Endothelial cell of umbilical vein (primary cell): ENCODE measurements around the gene CARD11. TPM values are rescaled to one million over a fixed set of nuclear protein-coding genes. Genes with fewer than 3 reads are reported as not detected.

Experiments used
- BruUV-seq: library from RNA; stranded (reverse); fragments of 400-500 nt; replicated peaks from 2 replicates; lab custom pipeline; 2021; lab: Mats Ljungman, UMichigan
- CTCF ChIA-PET: fragments of 300-600, 350-600 bp; sonication (Branson Sonifier 250); formaldehyde crosslinking; loops from one replicate; lab custom pipeline; 2021; ENCODE audit warnings: antibody characterized with exemption, inconsistent platforms; lab: Charles Lee
- POLR2A ChIA-PET: fragments of 300-600, 350-600 bp; sonication (Branson Sonifier 250); formaldehyde crosslinking; loops from one replicate; lab custom pipeline; 2021; ENCODE audit warnings: antibody characterized with exemption, inconsistent platforms; lab: Charles Lee
- DNase-seq: peaks from one replicate; pipeline ENCODE4 v3.0.0-alpha.2; 2011; ENCODE audit warnings: low read depth, low spot score
- FAIRE-seq: peaks from 2 replicates; lab custom pipeline; 2011; peaks lifted over from hg19 to GRCh38; lab: Jason Lieb, UNC
- H2AFZ ChIP-seq: 2 replicates; pipeline ENCODE4 v1.6.0; 2012; ENCODE audit warnings: low read depth, low read length, control low read depth, inconsistent platforms
- H3K27ac ChIP-seq: 2 replicates; pipeline ENCODE4 v1.5.1; 2011; ENCODE audit warnings: low read depth, mild to moderate bottlenecking, control low read depth, low read length, moderate library complexity; ENCODE audit not compliant: insufficient read depth
- H3K27me3 ChIP-seq, 2 experiments: 2 replicates each; pipeline versions ENCODE4 v1.6.0 to v1.6.1; 2011; ENCODE audit warnings: low read length in 2 of 2, mixed read lengths in 1 of 2; ENCODE audit not compliant: control insufficient read depth in 2 of 2, insufficient read depth in 2 of 2
- H3K36me3 ChIP-seq, 2 experiments: 2 replicates in 1 of 2; 3 replicates in 1 of 2; pipeline ENCODE4 v1.5.1; 2011; ENCODE audit warnings: low read length in 2 of 2, mild to moderate bottlenecking in 1 of 2, moderate library complexity in 1 of 2; ENCODE audit not compliant: control insufficient read depth in 2 of 2, insufficient read depth in 2 of 2; ENCODE audit errors: extremely low read depth in 1 of 2
- H3K4me1 ChIP-seq: 3 replicates; pipeline ENCODE4 v1.5.1; 2011; ENCODE audit warnings: mild to moderate bottlenecking, low read length; ENCODE audit not compliant: control insufficient read depth, insufficient read depth; ENCODE audit errors: extremely low read depth
- H3K4me2 ChIP-seq: 2 replicates; pipeline ENCODE4 v1.6.1; 2011; ENCODE audit warnings: low read length, control low read depth, mixed read lengths; ENCODE audit not compliant: insufficient read depth
- H3K4me3 ChIP-seq, 3 experiments: fragments of 200-600 bp in 1 of 3; sonication (generic), shearing (Covaris generic) in 1 of 3; replicated peaks in 1 of 3; 2 replicates each; pipeline ENCODE4 v1.5.1; 2011 to 2016; ENCODE audit warnings: control low read depth in 3 of 3, low read length in 3 of 3, mild to moderate bottlenecking in 2 of 3, inconsistent platforms in 1 of 3, low read depth in 1 of 3, moderate library complexity in 1 of 3; ENCODE audit not compliant: insufficient read depth in 1 of 3
- H3K79me2 ChIP-seq: 2 replicates; pipeline ENCODE4 v1.6.0; 2012; ENCODE audit warnings: low read length, inconsistent platforms; ENCODE audit not compliant: control insufficient read depth, insufficient read depth
- H3K9ac ChIP-seq: replicated peaks from 2 replicates; pipeline ENCODE3; 2011; ENCODE audit warnings: low read length, control low read depth; ENCODE audit not compliant: insufficient read depth; ENCODE audit errors: extremely low read depth
- H3K9me1 ChIP-seq: replicated peaks from 3 replicates; pipeline ENCODE4 v1.6.0; 2011; ENCODE audit warnings: mild to moderate bottlenecking, low read length; ENCODE audit not compliant: control insufficient read depth, insufficient read depth; ENCODE audit errors: extremely low read depth
- H3K9me3 ChIP-seq: replicated peaks from 2 replicates; pipeline ENCODE4 v1.5.1; 2012; ENCODE audit warnings: low read length, inconsistent platforms; ENCODE audit not compliant: control insufficient read depth, insufficient read depth
- H4K20me1 ChIP-seq: replicated peaks from 2 replicates; pipeline ENCODE3; 2011; ENCODE audit warnings: mild to moderate bottlenecking, low read length; ENCODE audit not compliant: control insufficient read depth, insufficient read depth; ENCODE audit errors: extremely low read depth
- CTCF ChIP-seq, 2 donors: IDR thresholded peaks; 1 replicate in 1 of 2; 2 replicates in 1 of 2; pipeline ENCODE4 v1.5.1; 2011; ENCODE audit warnings: low read length in 2 of 2, mild to moderate bottlenecking in 2 of 2, moderate library complexity in 2 of 2, control low read depth in 1 of 2, inconsistent platforms in 1 of 2, low read depth in 1 of 2; ENCODE audit not compliant: insufficient read depth in 1 of 2; ENCODE audit errors: extremely low read depth in 1 of 2
- EZH2 ChIP-seq: IDR thresholded peaks from 2 replicates; pipeline ENCODE4 v1.6.1; 2012; ENCODE audit warnings: borderline replicate concordance, low read depth, mild to moderate bottlenecking, moderate library complexity, low read length, inconsistent platforms; ENCODE audit not compliant: severe bottlenecking
- FOS ChIP-seq: IDR thresholded peaks from 2 replicates; pipeline ENCODE4 v1.6.1; 2011; ENCODE audit warnings: mild to moderate bottlenecking, low read length, moderate library complexity, borderline replicate concordance; ENCODE audit not compliant: insufficient read depth
- GATA2 ChIP-seq: IDR thresholded peaks from 2 replicates; pipeline ENCODE4 v1.7.0; 2011; ENCODE audit warnings: low read depth, mild to moderate bottlenecking, moderate library complexity, mixed read lengths, low read length; ENCODE audit not compliant: insufficient read length, insufficient read depth
- JUN ChIP-seq: IDR thresholded peaks from 2 replicates; pipeline ENCODE4 v1.6.1; 2011; ENCODE audit warnings: borderline replicate concordance, low read depth; ENCODE audit not compliant: insufficient read length, insufficient read depth
- MAX ChIP-seq: IDR thresholded peaks from 2 replicates; pipeline ENCODE4 v1.6.1; 2011; ENCODE audit not compliant: insufficient read depth, insufficient read length
- MYC ChIP-seq: IDR thresholded peaks from one replicate; pipeline ENCODE4 v1.6.1; 2011; ENCODE audit warnings: mild to moderate bottlenecking, low read depth, low read length
- POLR2A ChIP-seq: IDR thresholded peaks from 2 replicates; pipeline ENCODE4 v1.6.1; 2012; ENCODE audit warnings: low read depth, mild to moderate bottlenecking, control low read depth, low read length
- POLR2AphosphoS5 ChIP-seq: IDR thresholded peaks from 2 replicates; pipeline ENCODE4 v1.6.1; 2012; ENCODE audit warnings: low read depth, mild to moderate bottlenecking, control low read depth, low read length, moderate library complexity; ENCODE audit not compliant: insufficient read depth
- dilution Hi-C: fragments of 300-500 bp; cut with MboI; formaldehyde crosslinking; loops from one replicate; pipeline ENCODE4 v1.15.0; 2019; ENCODE audit warnings: low sequenced_read_pairs; ENCODE audit not compliant: extremely low pct_ligation_motif_present
- intact Hi-C: fragments of 100-400 bp; cut with micrococcal nuclease; formaldehyde crosslinking; loops from one replicate; pipeline ENCODE4 v1.10.0; 2022
- polyA plus RNA-seq, 4 experiments: library from polyadenylated mRNA; depleted of rRNA in 3 of 4; stranded (reverse) in 3 of 4; unstranded in 1 of 4; fragments of >200 nt; gene quantifications; 2 replicates each; pipeline versions ENCODE4 v1.2.1 to v1.2.3, GENCODE V29; 2011 to 2012; ENCODE audit warnings: missing spikeins in 1 of 4
- total RNA-seq: library from RNA; stranded (reverse); gene quantifications from 2 replicates; pipeline ENCODE4 v1.2.3, GENCODE V29; 2021

CARD11 gene
- total and polyA plus RNA-seq, 2 donors (not counting 3 experiments of a cell fraction or from before 2014, with no cell fraction given), result 20.4 to 41.8 TPM

GRCh38 chr7:2872296-2872874 lies 171.3 kb downstream of the CARD11 start:
- intact Hi-C loops (no loop called here), dilution Hi-C loops (no loop called here)
- no TSS peak for BruUV-seq
- ChIA-PET POLR2A (no interaction called here), CTCF (no interaction called here)
- no peak for TF ChIP-seq EZH2
- TF ChIP-seq JUN, result no peak
- no peak for TF ChIP-seq MAX
- no peak for TF ChIP-seq GATA2
- TF ChIP-seq POLR2A, result no peak
- no peak for TF ChIP-seq FOS
- no peak for TF ChIP-seq CTCF (IDR thresholded peaks at IDR 0.05; ENCODE audit: extremely low read depth in 1 of 2, insufficient read depth in 1 of 2, low read depth in 1 of 2, low read length in 2 of 2)
- TF ChIP-seq MYC, result no peak
- no peak for TF ChIP-seq POLR2AphosphoS5
- H3K4me1 ChIP-seq, result peaks cover 18% of the 10 kb centered on the region
- no peak for DNase-seq
- no peak overlapping the region for H3K4me3 ChIP-seq
- H3K9me3 ChIP-seq, result no peaks in the 10 kb centered on the region
- no peak for FAIRE-seq
- H3K36me3 ChIP-seq, result no peaks in the 10 kb centered on the region
- H3K4me2 ChIP-seq, result no peak overlapping the region
- H2AFZ ChIP-seq, result no peak overlapping the region
- no peak overlapping the region for H3K27ac ChIP-seq
- no peaks in the 10 kb centered on the region for H3K9me1 ChIP-seq
- H3K27me3 ChIP-seq, result no peaks in the 10 kb centered on the region
- no peaks in the 10 kb centered on the region for H4K20me1 ChIP-seq
- no peak overlapping the region for H3K9ac ChIP-seq
- H3K79me2 ChIP-seq, result no peaks in the 10 kb centered on the region
